SIG-M5 (cell line): ENCODE measurements around the gene C1S.
"Not testable (repeated sequence)": the region's sequence is repeated elsewhere in the genome, so short reads cannot be mapped to it uniquely, and the experiment has no call there.

Experiments used
- DNase-seq: peaks from one replicate; lab custom pipeline; 2025; lab: John Stamatoyannopoulos, UW

The C1S gene

GRCh38 chr12:7060353-7060954 lies at the start of gene C1S:
Gene C1S (plus strand): TSS chr12:7060718. CDS start chr12:7061913, 1,195 bp downstream.
- no peak for DNase-seq

GRCh38 chr12:7011398-7011797 lies 49.1 kb upstream of the C1S start:
- DNase-seq = not testable (repeated sequence)

- DNase-seq = no peak
Observed at GRCh38 chr12:7012024-7012607, 48.4 kb upstream of the C1S start.

GRCh38 chr12:7013101-7013500 lies 47.4 kb upstream of the C1S start:
- no peak for DNase-seq

- no peak for DNase-seq
Observed at GRCh38 chr12:7015555-7016370, 44.8 kb upstream of the C1S start.

- no peak for DNase-seq
Observed at GRCh38 chr12:7016958-7017571, 43.5 kb upstream of the C1S start.

- DNase-seq = no peak
Observed at GRCh38 chr12:7017870-7018349, 42.6 kb upstream of the C1S start.

- peak; percentile 67 for DNase-seq
Observed at GRCh38 chr12:7018350-7019042, 42.0 kb upstream of the C1S start, which contains the start of gene LPCAT3. Gene LPCAT3 (minus strand): TSS chr12:7018476. CDS start chr12:7018424, 52 bp downstream.

GRCh38 chr12:7019043-7019569 lies 41.4 kb upstream of the C1S start:
- DNase-seq = no peak

- DNase-seq = no peak
Observed at GRCh38 chr12:7021956-7022355, 38.6 kb upstream of the C1S start.

GRCh38 chr12:7023114-7023513 lies 37.4 kb upstream of the C1S start:
- no peak for DNase-seq

GRCh38 chr12:7026854-7027253 lies 33.7 kb upstream of the C1S start:
- DNase-seq = no peak

GRCh38 chr12:7031306-7031705 lies 29.2 kb upstream of the C1S start:
- no peak for DNase-seq

GRCh38 chr12:7032990-7033389 lies 27.5 kb upstream of the C1S start:
- no peak for DNase-seq

- DNase-seq = no peak
Observed at GRCh38 chr12:7034464-7034863, 26.1 kb upstream of the C1S start.

- DNase-seq = no peak
Observed at GRCh38 chr12:7035463-7035862, 25.1 kb upstream of the C1S start.

- not testable (repeated sequence) for DNase-seq
Observed at GRCh38 chr12:7037411-7037810, 23.1 kb upstream of the C1S start.

GRCh38 chr12:7038591-7038990 lies 21.9 kb upstream of the C1S start:
- DNase-seq = no peak

GRCh38 chr12:7039403-7039802 lies 21.1 kb upstream of the C1S start:
- DNase-seq = no peak

GRCh38 chr12:7042842-7043241 lies 17.7 kb upstream of the C1S start:
- DNase-seq = no peak

GRCh38 chr12:7045913-7046312 lies 14.6 kb upstream of the C1S start:
- no peak for DNase-seq
